ENCODE measurements around the gene CYTH4. TPM values are rescaled to one million over a fixed set of nuclear protein-coding genes. Genes with fewer than 3 reads are reported as not detected.

Gene CYTH4
- polyA plus RNA-seq, 1 donor (not counting 4 experiments of a cell fraction or from before 2014, with no cell fraction given) = 0.05 TPM

DNA sequence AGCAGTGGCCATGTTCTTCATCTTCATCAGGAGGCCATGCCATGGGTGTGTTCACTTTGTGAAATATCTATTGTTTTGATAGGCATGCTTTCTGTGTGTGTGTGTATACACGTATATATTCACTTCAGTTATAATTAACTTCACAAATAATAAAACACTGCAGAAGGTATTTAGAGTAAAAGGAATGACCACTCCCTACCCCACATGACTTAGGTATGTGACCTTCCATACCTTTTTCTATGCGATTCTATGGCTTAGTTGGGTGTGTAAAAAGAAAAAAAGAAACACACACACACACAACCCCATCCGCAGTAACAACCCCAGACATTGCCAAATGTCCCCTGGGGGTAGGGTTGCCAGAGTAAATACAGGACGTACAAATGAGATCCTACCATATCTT is 72.0 kb downstream of the CYTH4 start:
- H3K9me3 ChIP-seq (ENCODE audit: control insufficient read depth, low read depth, low read length) = no peaks in the 10 kb centered on the region
- H4K20me1 ChIP-seq (ENCODE audit: control insufficient read depth, extremely low read depth, insufficient read depth, low read length) = no peaks in the 10 kb centered on the region
- H3K27ac ChIP-seq (ENCODE audit: control insufficient read depth, insufficient read depth, low read length) = no peak overlapping the region
- no peaks in the 10 kb centered on the region for H3K9me1 ChIP-seq (ENCODE audit: control insufficient read depth, extremely low read depth, insufficient read depth, low read length)
- H3K36me3 ChIP-seq (ENCODE audit: control insufficient read depth in 2 of 2, extremely low read depth in 1 of 2, insufficient read depth in 2 of 2, low read length in 2 of 2) = no peaks in the 10 kb centered on the region
- no peak for DNase-seq (ENCODE audit: low read depth, low spot score)
- H2AFZ ChIP-seq (ENCODE audit: control insufficient read depth, low read length) = no peak overlapping the region
- no peak overlapping the region for H3K9ac ChIP-seq (ENCODE audit: control insufficient read depth, extremely low read depth, insufficient read depth, low read length)
- no peaks in the 10 kb centered on the region for H3K4me1 ChIP-seq (ENCODE audit: control insufficient read depth, extremely low read depth, insufficient read depth, low read length)
- no peak overlapping the region for H3K4me2 ChIP-seq (ENCODE audit: control insufficient read depth, extremely low read depth, insufficient read depth, low read depth, low read length)
- dilution Hi-C loops (cut with MboI; ENCODE audit: extremely low pct_ligation_motif_present, low sequenced_read_pairs) = no loop called here
- no peak overlapping the region for H3K4me3 ChIP-seq (ENCODE audit: control insufficient read depth in 2 of 3, extremely low read depth in 1 of 3, insufficient read depth in 2 of 3, low read depth in 1 of 3, low read length in 3 of 3)
- TF ChIP-seq, protein P1, sequence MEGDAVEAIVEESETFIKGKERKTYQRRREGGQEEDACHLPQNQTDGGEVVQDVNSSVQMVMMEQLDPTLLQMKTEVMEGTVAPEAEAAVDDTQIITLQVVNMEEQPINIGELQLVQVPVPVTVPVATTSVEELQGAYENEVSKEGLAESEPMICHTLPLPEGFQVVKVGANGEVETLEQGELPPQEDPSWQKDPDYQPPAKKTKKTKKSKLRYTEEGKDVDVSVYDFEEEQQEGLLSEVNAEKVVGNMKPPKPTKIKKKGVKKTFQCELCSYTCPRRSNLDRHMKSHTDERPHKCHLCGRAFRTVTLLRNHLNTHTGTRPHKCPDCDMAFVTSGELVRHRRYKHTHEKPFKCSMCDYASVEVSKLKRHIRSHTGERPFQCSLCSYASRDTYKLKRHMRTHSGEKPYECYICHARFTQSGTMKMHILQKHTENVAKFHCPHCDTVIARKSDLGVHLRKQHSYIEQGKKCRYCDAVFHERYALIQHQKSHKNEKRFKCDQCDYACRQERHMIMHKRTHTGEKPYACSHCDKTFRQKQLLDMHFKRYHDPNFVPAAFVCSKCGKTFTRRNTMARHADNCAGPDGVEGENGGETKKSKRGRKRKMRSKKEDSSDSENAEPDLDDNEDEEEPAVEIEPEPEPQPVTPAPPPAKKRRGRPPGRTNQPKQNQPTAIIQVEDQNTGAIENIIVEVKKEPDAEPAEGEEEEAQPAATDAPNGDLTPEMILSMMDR (optimal IDR thresholded peaks at IDR 0.05 in 1 of 3, IDR thresholded peaks at IDR 0.05 in 1 of 3, conservative IDR thresholded peaks at IDR 0.05 in 1 of 3; ENCODE audit: extremely low read depth in 1 of 3, insufficient read depth in 2 of 3, low read length in 3 of 3) = no peak
- TF ChIP-seq EZH2 (IDR thresholded peaks at IDR 0.05; ENCODE audit: low read length) = no peak
- no peaks in the 10 kb centered on the region for H3K79me2 ChIP-seq (ENCODE audit: control insufficient read depth, insufficient read depth, low read length)
- FAIRE-seq = no peak
- H3K27me3 ChIP-seq (ENCODE audit: control insufficient read depth, extremely low read depth, insufficient read depth, low read length) = peaks cover 56% of the 10 kb centered on the region

DNA sequence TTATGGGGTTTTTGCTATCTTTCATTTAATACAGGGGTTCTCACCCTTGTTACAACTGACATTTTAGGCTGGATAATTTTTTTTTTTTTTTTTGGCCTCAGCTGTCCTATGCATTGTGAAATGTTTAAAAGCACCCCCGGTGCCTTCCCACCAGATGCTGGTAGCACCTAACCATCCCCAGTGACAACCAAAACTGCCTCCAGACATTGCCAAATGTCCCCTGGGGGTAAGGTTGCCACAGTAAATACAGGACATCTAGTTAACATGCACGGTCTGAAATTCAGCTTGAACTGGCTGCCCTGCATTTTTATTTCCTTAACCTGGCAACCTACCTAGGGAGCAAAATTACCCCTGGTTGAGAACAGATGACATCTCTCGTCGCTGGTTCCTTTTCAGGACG is 72.4 kb downstream of the CYTH4 start:
- no peaks in the 10 kb centered on the region for H3K9me1 ChIP-seq (ENCODE audit: control insufficient read depth, extremely low read depth, insufficient read depth, low read length)
- no peaks in the 10 kb centered on the region for H3K79me2 ChIP-seq (ENCODE audit: control insufficient read depth, insufficient read depth, low read length)
- dilution Hi-C loops (cut with MboI; ENCODE audit: extremely low pct_ligation_motif_present, low sequenced_read_pairs) = no loop called here
- no peak overlapping the region for H2AFZ ChIP-seq (ENCODE audit: control insufficient read depth, low read length)
- no peaks in the 10 kb centered on the region for H4K20me1 ChIP-seq (ENCODE audit: control insufficient read depth, extremely low read depth, insufficient read depth, low read length)
- no peak for FAIRE-seq
- peaks cover 56% of the 10 kb centered on the region for H3K27me3 ChIP-seq (ENCODE audit: control insufficient read depth, extremely low read depth, insufficient read depth, low read length)
- no peak for DNase-seq (ENCODE audit: low read depth, low spot score)
- H3K36me3 ChIP-seq (ENCODE audit: control insufficient read depth in 2 of 2, extremely low read depth in 1 of 2, insufficient read depth in 2 of 2, low read length in 2 of 2) = no peaks in the 10 kb centered on the region
- no peak overlapping the region for H3K27ac ChIP-seq (ENCODE audit: control insufficient read depth, insufficient read depth, low read length)
- H3K9me3 ChIP-seq (ENCODE audit: control insufficient read depth, low read depth, low read length) = no peaks in the 10 kb centered on the region
- H3K4me3 ChIP-seq (ENCODE audit: control insufficient read depth in 2 of 3, extremely low read depth in 1 of 3, insufficient read depth in 2 of 3, low read depth in 1 of 3, low read length in 3 of 3) = no peak overlapping the region
- H3K4me1 ChIP-seq (ENCODE audit: control insufficient read depth, extremely low read depth, insufficient read depth, low read length) = no peaks in the 10 kb centered on the region
- TF ChIP-seq EZH2 (IDR thresholded peaks at IDR 0.05; ENCODE audit: low read length) = no peak
- TF ChIP-seq, protein P1 (optimal IDR thresholded peaks at IDR 0.05 in 1 of 3, IDR thresholded peaks at IDR 0.05 in 1 of 3, conservative IDR thresholded peaks at IDR 0.05 in 1 of 3; ENCODE audit: extremely low read depth in 1 of 3, insufficient read depth in 2 of 3, low read length in 3 of 3) = no peak
- no peak overlapping the region for H3K4me2 ChIP-seq (ENCODE audit: control insufficient read depth, extremely low read depth, insufficient read depth, low read depth, low read length)
- no peak overlapping the region for H3K9ac ChIP-seq (ENCODE audit: control insufficient read depth, extremely low read depth, insufficient read depth, low read length)
